ENCODE results near the gene MSS51. TPM values are rescaled to one million over a fixed set of nuclear protein-coding genes. Genes with fewer than 3 reads are reported as not detected.

MSS51 gene
- total RNA-seq, 4 donors from 2014 or later = 0.88 to 2.5 (median 2.1) TPM

- 45 to 68% methylated on average over 3 of the region's 3 CpGs for WGBS, 2 donors
- DNase-seq = no peak
- Histone ChIP-seq H3K27ac (peak overlapping the region in 3 of 4 donors; percentile 37 to 48 (median 43)), H3K27me3 (no peaks in the 10 kb centered on the region), H3K9me3 (no peaks in the 10 kb centered on the region), H3K4me3 (no peak overlapping the region), H3K36me3 (no peaks in the 10 kb centered on the region), H3K4me1 (peaks cover 12 to 45% (median 19%) of the 10 kb centered on the region in 3 donors)
- TF ChIP-seq CTCF (IDR thresholded peaks at IDR 0.05) = no peak
- no peak for TF ChIP-seq POLR2A (IDR thresholded peaks at IDR 0.05)
- intact Hi-C loops (cut with DNase I) = no loop called here
Measured at GRCh38 chr10:73416571-73416970, 16.8 kb downstream of the MSS51 start.

- Histone ChIP-seq H3K27ac (peak overlapping the region; percentile 94 to 99 (median 96)), H3K4me3 (peak overlapping the region; percentile 76 to 97 (median 95)), H3K4me1 (peaks cover 12 to 60% (median 22%) of the 10 kb centered on the region in 3 donors), H3K9me3 (no peaks in the 10 kb centered on the region), H3K36me3 (no peaks in the 10 kb centered on the region), H3K27me3 (no peaks in the 10 kb centered on the region)
- intact Hi-C loops (cut with DNase I) = no loop called here
- 3 to 4% methylated on average over 13 to 16 of the region's 17 CpGs for WGBS, 2 donors
- TF ChIP-seq CTCF (IDR thresholded peaks at IDR 0.05) (no peak), POLR2A (IDR thresholded peaks at IDR 0.05) (no peak)
- DNase-seq = no peak
Measured at GRCh38 chr10:73414230-73414945, 19.0 kb downstream of the MSS51 start.

GRCh38 chr10:73413528-73414229 lies 19.7 kb downstream of the MSS51 start, which contains the start of gene ANXA7:
Gene ANXA7, minus strand, starts transcription at chr10:73414058. Its CDS starts 13,202 bp downstream, at chr10:73400856.
- WGBS, 2 donors = 0% methylated on average over 8 to 11 of the region's 62 CpGs
- H3K27ac ChIP-seq = peak within 1 kb of the TSS; percentile 94 to 99 (median 96)
- no peaks in the 10 kb centered on the region for H3K27me3 ChIP-seq
- DNase-seq = peak; percentile 58
- H3K4me3 ChIP-seq = peak within 1 kb of the TSS; percentile 76 to 97 (median 95)
- peak in 3 of 4 donors; percentile 42 to 86 (median 61) for TF ChIP-seq POLR2A (IDR thresholded peaks at IDR 0.05)
- TF ChIP-seq CTCF (IDR thresholded peaks at IDR 0.05) = peak in 5 of 6 experiments; percentile 15 to 32 (median 31)
- no peaks in the 10 kb centered on the region for H3K9me3 ChIP-seq
- H3K4me1 ChIP-seq = peaks cover 12 to 60% (median 18%) of the 10 kb centered on the region in 3 donors
- intact Hi-C loops (cut with DNase I) = no loop called here
- H3K36me3 ChIP-seq = no peaks in the 10 kb centered on the region

GRCh38 chr10:73413108-73413527 lies 20.2 kb downstream of the MSS51 start:
- Histone ChIP-seq H3K4me3 (peak overlapping the region; percentile 76 to 97 (median 95)), H3K9me3 (no peaks in the 10 kb centered on the region), H3K36me3 (no peaks in the 10 kb centered on the region), H3K27ac (peak overlapping the region; percentile 94 to 99 (median 96)), H3K4me1 (peaks cover 12 to 63% (median 18%) of the 10 kb centered on the region in 3 donors), H3K27me3 (no peaks in the 10 kb centered on the region)
- no peak for DNase-seq
- no peak for TF ChIP-seq CTCF (IDR thresholded peaks at IDR 0.05)
- TF ChIP-seq POLR2A (IDR thresholded peaks at IDR 0.05) = no peak
- WGBS, 2 donors = 0 to 3% methylated on average over 9 of the region's 9 CpGs
- intact Hi-C loops (cut with DNase I) = no loop called here

GRCh38 chr10:73410897-73411296 lies 22.5 kb downstream of the MSS51 start:
- Histone ChIP-seq H3K36me3 (peaks cover 0 to 17% (median 0%) of the 10 kb centered on the region in 3 donors), H3K27ac (no peak overlapping the region), H3K9me3 (no peaks in the 10 kb centered on the region), H3K27me3 (no peaks in the 10 kb centered on the region), H3K4me3 (no peak overlapping the region), H3K4me1 (peaks cover 12 to 66% (median 18%) of the 10 kb centered on the region in 3 donors)
- DNase-seq = no peak
- no peak for TF ChIP-seq CTCF (IDR thresholded peaks at IDR 0.05)
- no peak for TF ChIP-seq POLR2A (IDR thresholded peaks at IDR 0.05)
- intact Hi-C loops (cut with DNase I) = no loop called here
- 87 to 96% methylated on average over 1 of the region's 1 CpG for WGBS, 2 donors

Measured in esophagus squamous epithelium (tissue), 5 donors.